Inflammatory macrophage treated with lipopolysaccharide for 4 hours (primary cell): ENCODE measurements around the gene TECPR2.
A peak's percentile ranks its signal among the peaks of the same experiment; 100 is the strongest.

ENCODE experiments used
- DNase-seq: peaks from one replicate; pipeline ENCODE4 v3.0.0-alpha.2; 2020

TECPR2 gene

DNA sequence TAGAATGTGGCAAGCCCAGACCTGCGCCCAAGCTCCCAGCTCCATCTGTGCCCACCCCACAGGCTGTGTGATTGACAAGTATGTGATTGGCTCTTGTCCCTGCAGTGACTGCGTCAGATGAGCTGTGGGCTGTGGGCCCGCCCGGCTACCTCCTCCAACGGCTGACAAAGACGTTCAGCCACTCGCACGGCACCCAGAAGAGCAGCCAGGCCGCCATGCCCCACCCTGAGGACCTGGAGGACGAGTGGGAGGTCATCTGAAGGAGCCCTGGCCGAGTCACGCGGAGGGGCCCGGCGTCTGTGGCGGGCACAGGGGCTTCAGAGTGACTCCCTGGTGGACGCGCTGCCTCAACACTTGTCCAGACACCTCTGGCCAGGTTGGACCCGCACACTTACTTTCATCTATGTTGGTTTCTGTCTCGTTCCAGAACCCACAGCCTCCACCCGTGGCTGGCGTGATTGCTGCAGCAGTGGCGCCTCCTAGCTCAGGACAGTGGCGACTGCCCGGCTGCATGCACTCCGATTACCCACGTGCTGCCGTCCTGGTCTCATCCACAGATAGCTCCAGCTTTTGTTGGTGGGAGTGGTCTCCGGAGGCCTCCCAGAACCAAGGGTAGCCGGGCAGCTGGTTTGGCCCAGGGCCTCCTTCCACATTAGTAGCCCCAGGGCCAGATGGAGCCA, 135.4 kb downstream of the TECPR2 start:
- no peak for DNase-seq

DNA sequence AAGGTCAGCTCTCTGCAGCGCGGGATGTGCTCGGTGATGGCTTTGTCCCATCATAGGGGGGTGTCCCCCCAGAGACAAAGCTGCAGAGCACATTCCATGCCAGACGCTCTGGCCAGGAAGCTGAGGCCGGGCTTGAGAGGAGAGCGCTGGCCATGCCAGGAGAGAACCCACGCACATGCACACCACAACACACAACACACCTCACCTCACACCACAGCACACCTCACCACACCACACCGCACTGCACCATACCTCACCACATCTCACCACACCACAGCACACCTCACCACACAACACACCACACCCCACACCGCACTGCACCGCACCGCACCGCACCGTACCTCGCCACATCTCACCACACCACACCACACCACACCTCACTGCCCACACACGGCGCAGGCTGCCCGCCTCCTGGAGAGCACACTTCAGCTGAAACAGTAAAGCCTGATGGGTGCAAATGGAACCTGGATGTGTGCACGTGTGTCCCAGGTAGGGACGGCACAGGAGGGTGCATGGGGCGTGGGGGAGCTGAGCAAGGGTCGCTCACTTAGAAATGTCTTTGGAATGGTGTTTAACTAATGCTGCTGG, 136.0 kb downstream of the TECPR2 start:
- no peak for DNase-seq

DNA sequence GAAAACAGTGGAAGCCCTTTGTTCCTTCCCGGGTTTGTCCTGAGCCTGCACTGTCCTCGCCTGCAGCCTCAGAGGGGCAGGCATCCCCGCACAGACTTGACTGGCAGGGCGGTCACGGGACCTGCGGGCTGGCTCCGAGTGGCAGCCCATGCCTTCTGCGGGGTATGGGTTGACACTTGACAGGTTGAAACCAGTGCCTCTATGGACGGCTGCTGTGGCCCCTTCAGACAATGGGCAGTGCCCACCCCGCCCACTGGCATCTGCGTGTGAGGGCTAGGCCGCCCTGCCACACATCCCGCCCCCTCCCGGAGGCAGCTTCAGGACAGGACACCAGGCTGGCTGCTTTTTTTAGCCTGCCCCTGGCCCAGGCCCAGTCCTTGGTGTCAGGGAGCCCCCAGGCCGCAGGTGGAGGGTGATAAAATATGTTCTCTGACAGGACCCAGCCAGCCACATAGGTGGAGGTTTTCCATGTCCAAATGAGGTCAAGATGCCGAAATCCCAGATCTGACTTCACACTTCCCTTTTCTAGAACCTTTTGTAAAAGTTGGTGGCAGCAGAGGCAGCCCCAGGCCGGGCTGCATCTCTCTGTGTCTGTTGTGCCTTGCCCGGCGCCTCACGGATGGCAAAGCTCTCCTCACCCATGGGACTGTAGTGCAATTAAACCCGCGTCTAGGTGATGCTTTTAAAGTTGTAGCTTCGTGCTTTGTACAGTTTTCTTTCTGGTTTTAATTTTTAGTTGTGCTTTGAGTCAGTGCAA, 136.8 kb downstream of the TECPR2 start:
- DNase-seq, result peak; percentile 51

DNA sequence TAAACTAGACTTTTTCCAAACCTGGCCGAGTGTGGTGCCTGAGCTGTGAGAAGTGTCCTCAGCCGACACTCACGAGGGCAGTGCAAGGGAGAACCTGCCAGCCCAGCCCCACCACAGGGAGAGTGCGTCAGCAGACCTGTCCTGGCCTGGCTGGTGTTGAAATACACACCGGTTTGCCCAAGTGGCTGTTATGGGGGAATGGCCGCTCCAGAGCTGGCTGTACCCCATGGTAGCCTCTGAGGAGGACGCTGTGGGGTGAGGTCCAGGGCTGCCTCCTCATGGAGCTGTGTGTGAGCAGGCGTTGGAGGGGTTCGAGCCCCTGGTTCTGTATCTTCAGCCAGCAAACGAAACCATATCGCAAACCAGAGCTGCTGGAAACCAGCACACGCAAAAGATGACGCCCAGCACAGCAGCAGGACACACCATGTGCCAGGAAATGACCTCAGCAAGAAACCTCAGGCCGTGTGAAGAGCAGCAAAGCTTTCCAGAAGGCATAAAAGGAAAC, 137.5 kb downstream of the TECPR2 start:
- peak; percentile 86 for DNase-seq

DNA sequence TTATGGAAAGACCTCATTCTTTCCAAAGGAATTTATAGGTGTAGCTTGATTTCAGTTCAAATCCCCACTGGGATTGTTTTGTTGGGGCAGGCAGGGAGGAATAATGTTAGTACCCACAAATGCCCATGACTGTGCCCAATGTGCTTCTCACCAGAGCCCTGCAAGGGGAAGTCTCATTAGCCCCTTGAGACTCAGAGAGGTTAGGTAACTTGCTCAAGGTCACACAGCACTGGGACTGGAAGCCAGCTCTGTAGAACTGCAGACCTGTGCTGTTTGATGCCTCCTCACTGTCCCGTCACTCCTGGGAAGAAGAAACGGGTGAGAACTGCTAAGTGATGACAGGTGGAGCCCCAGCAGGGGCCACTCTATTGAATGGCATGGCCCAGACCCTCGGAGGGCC, 138.0 kb downstream of the TECPR2 start:
- DNase-seq, result peak; percentile 48

DNA sequence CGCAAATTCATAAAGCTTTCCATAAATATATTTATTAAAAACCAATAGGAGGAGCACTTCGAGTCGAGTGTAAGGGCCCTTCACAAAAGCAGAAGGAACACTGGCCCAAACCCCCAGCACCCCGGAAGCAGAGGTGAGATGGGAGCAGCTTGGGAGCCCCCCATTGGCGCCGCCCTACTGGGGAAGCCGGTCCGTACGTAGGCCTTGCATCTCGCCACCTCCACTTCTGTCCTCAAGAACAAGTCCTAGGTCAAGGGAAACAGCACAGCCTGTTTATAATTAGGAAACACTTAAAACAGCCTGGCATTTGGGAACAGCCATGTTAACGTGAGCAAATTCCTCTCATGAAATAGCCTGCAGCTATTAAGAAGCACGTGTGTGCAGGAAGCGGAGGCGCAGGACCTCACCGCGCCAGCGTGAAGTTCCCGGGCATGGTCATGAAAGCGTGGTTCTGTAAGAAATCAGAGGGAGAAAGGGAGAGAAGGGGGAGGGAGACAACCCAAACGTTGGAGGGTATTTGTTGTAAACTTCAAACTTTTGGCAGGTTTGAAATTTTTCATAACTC, 139.1 kb downstream of the TECPR2 start:
- DNase-seq, result no peak

DNA sequence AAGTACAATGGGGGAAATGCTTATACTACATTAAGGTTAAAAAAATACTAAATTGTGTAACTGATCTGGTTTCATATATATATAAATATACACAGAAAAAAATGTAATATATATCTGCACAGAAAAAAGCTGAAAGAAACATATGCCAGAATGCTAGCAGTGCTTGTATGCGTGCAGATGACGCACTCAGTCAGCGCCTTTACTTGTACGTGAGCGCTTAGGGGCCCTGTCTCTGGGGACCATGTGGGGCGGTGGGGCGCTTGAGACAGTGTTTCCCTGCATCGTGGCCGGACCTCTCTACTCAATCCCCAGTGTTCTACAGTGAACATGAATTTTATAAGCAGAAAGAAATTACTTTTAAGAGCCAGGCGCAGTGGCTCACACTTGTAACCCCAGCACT, 139.8 kb downstream of the TECPR2 start:
- no peak for DNase-seq

DNA sequence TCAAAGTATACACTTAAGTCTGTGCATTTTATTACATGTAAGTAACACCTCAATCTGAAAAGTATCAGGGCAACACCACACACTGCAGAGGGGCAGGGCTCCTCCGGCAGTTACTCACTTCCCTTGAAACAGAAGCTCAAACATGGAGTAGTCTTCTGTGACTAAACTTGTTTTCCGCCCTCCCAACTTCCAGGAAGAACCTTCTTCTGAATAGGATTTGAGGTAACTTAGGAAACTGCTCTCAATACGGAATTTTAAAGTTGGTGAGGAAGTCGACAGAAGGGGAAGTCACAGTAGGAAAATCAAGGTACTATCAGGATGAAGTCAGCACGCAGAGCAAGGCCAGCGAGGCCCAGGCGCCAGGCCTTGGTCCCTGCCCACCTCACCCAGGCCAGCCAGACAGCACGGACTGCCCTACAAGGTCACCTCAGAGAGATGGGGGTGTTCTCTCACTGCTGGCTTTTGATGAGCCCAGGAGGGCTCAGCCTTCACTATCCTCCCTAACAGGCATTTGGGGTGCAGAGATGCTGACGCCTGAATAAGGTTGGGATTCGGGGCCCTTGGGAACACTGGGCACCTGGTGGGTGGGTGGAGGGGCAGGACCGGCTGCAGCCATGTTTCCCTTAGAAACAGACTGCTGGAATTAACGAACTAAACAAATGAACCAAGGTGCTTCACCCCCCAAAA, 141.0 kb downstream of the TECPR2 start:
- DNase-seq, result peak; percentile 16

DNA sequence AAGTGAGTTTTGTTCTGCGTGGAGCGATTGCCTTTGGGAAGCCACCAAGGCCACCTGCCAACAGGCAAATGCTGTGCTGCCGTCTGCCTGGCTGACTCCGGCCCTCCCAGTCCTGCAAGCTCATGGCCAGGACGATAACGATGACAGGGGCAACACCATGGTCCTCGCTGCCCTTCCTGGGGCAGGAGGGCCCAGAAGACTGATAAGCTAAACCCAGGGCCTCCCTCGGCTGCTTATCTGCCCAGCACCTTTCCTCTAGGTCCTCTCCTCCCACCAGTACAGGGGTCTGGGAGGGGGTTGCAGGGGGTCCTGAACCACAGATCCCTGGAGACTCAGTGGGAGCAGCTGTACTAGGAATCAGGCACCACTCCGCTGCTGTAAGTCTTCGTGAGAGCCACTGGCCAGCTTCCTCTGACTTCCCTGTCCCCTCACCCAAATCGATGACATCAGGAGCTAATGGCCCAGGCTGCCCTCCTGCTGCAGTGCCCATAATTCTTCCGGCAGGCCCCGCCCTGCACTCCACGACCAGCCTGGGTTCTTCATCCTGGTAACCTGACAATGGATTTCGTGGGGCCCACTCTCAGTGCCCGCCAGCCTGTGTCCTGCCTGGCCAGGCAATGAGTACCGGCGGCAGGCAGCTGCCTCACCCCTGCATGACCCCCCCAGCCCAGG, 141.7 kb downstream of the TECPR2 start:
- DNase-seq, result no peak

DNA sequence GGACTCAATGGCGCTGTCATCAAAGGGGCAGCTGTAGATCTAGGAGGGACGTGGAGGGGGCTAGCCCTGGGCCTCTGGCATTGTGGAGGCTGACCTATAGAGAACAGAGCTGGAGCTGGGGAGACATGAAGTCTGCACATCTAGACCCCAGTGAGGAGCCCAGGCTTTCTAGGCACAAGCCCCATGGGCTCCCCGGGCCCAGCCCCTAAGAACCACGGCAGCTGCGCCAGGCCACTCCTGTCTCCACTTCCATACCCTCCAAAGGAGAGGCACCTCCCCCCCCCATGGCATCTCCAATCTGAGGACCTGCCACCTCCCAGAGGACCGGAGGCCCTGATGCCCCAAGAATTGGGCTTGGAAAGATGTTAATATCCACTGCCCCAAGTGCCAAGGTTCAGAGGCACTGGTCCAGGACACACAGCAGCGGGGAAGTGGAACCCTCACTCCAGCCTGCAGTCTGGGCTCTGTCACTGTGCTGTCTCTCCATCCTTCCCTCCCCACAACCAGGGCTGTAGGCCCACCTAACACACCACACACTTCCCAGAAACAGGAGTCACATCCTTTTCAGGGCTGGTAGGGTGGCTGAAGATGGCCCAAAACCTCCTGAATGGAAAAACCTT, 142.4 kb downstream of the TECPR2 start:
- DNase-seq, result no peak

DNA sequence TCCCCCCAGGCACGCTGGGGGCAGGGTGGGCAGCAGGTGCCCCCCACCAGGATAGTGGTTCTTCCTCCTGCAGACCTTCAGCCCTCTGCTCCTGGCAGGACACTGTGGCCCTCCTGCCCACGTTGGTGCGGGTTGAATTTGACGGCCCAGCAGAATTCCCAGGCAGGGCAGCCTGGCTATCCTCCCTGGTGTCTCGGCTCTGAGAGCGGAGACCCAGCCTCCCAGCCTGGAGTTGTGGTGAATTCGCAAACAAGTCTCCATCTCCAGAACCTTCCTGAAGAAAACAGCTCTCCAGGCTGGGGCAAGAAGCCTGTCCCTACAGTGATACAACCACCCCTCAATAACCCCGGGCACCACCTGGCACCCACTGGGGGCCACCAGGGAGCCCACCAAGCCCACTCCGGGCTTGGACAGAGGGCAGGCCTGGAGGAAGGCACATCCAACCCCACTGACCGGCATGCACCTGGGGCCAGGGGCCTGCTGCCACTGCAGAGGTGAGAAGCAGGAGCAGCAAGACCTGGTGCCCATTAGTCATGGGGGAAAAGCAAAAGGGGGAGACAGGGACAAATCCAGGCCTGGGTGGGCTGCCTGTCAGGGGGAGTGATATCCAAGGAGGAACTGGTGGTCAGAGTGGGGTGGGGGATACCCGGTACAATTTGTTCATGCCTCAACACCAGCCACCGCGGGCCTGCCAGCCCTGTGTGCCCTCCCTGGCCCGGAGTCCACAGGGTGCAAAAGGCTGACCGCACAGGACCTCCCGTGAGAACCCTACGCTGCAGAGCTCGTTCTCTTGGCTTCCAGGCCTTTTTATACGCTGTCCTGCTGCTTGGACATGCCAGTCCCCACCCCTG, 143.3 kb downstream of the TECPR2 start:
- DNase-seq, result no peak

DNA sequence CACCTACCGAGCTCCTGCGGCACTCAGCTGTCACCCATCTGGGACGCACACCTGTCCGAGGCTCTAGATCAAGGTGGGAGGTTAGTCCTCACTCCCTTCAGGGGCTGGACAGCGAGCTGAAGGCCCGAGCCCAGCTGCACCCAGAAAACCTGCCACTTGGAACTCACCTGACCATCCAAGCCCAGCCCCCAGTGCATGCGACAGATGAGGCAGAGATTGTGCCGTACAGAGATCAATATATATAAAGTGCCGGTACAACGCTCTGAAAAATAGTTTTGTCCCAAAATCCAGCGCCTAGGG, 143.8 kb downstream of the TECPR2 start:
- no peak for DNase-seq

DNA sequence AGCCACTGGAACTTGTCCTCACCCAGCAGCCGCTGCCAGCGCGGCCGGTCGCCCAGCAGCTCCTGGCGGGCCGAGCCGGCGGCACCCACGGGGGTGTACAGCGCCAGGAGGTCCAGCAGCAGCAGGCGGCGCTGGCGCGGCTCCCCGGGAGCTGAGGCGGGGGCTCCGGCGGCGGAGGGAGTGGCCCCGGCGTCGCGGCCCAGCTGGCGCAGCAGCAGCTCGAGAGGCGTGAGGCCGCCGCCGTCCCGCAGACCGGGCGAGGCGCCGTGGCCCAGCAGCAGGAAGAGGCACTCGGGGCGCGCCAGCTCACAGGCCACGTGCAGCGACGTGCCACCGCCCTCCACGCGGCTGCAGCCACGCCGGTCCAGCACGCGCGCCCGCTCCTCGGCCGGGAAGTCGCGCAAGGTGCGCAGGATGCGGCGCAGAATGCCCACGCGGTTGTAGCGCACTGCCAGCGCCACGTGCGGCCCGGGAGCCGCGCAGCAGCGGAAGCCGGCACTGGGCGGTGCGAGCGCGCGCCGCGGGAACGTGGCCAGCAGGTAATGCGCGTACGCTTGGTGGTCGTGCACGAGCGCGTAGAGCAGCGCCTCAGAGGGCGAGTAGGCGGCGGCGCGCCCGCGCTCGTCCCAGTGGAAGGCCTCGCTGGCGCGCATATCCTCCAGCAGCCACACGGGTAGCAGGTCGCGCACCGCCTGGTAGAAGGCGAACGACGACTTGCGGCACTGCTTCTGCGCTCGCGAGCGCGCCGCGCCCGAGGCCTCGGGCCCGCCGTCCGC, 144.5 kb downstream of the TECPR2 start:
- no peak for DNase-seq

DNA sequence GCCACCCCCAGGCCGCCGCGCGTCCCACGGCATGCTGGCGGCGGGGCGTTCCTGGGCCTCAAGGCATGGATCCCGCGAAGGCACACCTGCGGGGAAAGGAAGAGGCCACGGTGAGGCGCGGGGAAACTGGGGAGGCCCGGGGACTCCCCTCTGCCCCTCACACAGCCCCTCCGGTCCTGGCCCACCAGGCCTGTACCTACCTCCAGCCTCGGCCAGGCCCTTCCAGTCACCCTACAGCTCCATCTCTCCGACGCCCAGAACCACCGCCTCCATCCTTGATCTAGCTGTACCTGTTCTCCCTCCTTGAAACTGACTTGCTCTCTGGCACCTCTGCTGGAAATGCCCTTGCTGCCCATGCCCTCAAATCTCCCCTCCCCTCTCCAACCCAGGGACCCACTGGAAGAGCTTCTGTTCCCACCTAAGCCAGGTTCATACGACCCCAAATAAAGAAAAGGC, 145.1 kb downstream of the TECPR2 start:
- no peak for DNase-seq

DNA sequence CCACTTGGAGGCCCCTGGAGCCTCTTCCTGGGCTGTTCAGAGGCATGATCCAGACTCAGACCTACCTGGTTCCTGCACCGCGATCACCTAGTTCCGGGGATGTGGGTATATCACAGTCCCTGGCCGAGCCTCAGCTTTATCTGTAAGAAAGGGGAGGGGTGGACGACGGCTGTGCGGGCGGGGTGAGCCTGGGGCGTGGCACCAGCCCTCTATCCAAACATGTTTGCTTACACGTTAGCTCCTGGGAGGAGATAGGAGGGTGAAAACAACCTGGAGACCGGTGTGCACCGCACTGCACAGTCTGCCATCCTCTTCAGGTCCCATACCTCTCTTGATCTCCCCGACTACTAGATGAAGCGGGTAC, 145.7 kb downstream of the TECPR2 start:
- DNase-seq, result no peak

DNA sequence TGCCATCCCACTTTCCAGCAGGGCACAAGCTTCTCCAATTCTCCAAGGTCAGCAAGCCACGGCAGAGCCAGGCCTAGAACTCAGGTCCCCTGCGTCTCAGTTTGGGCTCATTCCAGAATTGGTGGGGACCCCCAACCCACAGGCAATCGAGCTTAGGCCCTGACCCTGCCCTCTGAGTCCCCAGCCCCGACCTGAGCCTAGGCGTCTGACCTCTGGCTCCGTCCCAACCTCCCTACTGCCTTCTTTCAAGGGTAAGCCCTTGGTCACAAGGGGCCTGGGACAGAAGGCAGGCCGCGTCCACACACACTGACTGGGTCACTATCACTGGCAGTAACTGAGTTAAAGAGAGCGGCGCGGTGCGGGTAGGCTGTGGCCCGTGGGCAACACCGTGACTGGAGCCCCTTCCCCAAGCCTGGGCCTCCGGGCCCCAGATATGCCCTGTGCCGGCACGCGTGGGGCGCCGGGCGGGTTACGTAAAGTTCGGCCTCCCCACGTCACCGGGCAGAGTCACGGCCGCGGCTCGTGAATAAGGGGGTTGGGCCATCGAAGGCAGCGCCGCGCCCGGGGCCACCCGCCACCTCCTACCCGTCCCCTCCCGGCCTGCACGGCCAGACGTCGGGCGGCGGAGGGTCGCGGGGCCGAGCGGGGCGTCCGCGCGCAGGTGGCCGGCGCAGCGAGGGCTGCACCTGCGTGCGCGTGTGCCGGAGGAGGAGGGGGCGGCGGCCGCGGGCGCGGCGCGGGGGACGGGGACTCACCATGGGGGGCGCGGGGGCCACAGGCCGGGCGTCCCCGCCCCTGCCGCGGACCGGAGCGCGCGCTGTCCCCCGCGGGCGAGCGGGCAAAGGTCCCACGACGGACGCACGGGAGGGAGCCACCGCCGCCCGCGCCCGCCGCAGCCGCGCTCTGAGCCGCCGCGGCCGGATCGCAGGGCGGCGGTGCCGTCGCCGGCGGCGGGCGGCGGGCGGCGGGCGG, 146.3 kb downstream of the TECPR2 start:
- peak; percentile 66 for DNase-seq

DNA sequence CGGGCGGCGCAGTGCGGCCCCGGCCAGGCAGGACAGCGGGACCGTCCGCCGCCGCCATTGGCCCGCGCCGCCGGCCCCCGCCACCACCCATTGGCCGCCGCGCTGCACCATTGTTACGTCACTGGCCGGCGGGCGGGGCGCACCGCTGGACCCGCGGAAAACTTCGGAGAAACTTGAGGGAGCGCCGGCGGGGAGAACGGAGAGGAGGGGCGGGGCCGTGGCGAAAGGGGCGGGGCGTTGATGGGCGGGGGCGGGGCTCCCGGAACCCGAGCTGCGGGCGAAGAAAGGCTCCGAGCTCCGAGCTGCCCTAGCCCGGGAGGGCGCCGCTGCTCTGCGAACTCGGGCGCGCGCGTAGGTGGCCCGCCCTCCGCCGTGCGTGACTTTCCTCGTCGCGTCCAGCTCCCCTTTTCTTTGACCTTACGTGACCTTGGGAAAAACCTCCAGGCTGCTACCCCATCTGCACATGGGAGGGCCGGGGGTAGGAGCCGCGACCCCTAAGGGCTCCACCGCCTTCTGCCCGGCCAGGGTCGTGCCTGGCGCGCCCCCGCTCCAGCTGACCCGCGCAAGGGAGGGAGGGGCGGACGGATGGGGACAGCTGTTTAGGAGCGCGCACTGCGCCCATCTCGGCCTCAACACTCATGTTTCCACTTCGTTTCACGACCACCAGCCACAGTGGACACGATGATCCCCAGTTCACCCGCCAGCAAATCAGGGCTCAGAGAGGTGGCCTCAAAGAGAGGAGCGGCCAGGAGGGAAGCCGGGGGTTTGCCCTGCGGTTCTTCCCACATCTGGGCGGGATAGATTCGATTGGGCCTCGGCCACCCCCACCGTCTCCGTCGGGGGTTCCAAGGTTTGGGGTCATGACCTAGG, 147.2 kb downstream of the TECPR2 start, which contains the start of gene ANKRD9:
Gene ANKRD9, minus strand, starts transcription at position 31 of the 870 bp plus-strand sequence. CDS start 1,887 bp downstream, outside the sequence.
- peak; percentile 97 for DNase-seq
